AG04449 (cell line): Measurements from ENCODE around the gene FAM53C.

Experiments
- CTCF ChIA-PET: fragments of 350-600 bp; formaldehyde crosslinking; extraction: SDS; loops from one replicate; lab custom pipeline; 2021; ENCODE audit warnings: antibody characterized with exemption; lab: Yijun Ruan, JAX
- POLR2A ChIA-PET: fragments of 400-600, 350-600 bp; formaldehyde crosslinking; extraction: SDS; loops from one replicate; lab custom pipeline; 2020; ENCODE audit warnings: antibody characterized with exemption, inconsistent platforms; lab: Yijun Ruan, JAX
- DNase-seq: peaks from one replicate; pipeline ENCODE4 v3.0.0-alpha.2; 2010; ENCODE audit warnings: low read depth, low spot score
- H3K4me3 ChIP-seq: 2 replicates; pipeline ENCODE4 v1.5.1; 2011; ENCODE audit warnings: low read depth, mild to moderate bottlenecking, control low read depth, low read length
- CTCF ChIP-seq: IDR thresholded peaks from one replicate; pipeline ENCODE4 v1.5.1; 2011; ENCODE audit warnings: mild to moderate bottlenecking, moderate library complexity, low read length, control low read depth, inconsistent platforms; ENCODE audit not compliant: insufficient read depth; ENCODE audit errors: missing control alignments

Gene FAM53C

GRCh38 chr5:138370537-138370936 is 32.5 kb downstream of the FAM53C start:
- TF ChIP-seq CTCF = no peak
- ChIA-PET POLR2A (no interaction called here), CTCF (interaction anchor here (0.7 to 5.9 kb wide), 3 partner anchors 17 to 56 kb away, joined by 3 to 70 read pairs (median 3); partner anchors contain the start of gene KDM3B)
- H3K4me3 ChIP-seq = no peak overlapping the region
- DNase-seq = no peak

- ChIA-PET CTCF (interaction anchor here (5.9 kb wide), 1 partner anchor 18 kb away, joined by 70 read pairs; the partner anchor contains the start of gene KDM3B), POLR2A (no interaction called here)
- no peak overlapping the region for H3K4me3 ChIP-seq
- TF ChIP-seq CTCF = no peak
- DNase-seq = no peak
Measured at GRCh38 chr5:138371454-138371853, 33.4 kb downstream of the FAM53C start.

GRCh38 chr5:138372225-138372624 is 34.2 kb downstream of the FAM53C start:
- H3K4me3 ChIP-seq = no peak overlapping the region
- ChIA-PET POLR2A (no interaction called here), CTCF (interaction anchor here (5.9 kb wide), 1 partner anchor 19 kb away, joined by 70 read pairs; the partner anchor contains the start of gene KDM3B)
- DNase-seq = no peak
- no peak for TF ChIP-seq CTCF

- ChIA-PET CTCF (interaction anchor here (5.9 kb wide), 1 partner anchor 19 kb away, joined by 70 read pairs; the partner anchor contains the start of gene KDM3B), POLR2A (interaction anchor here (0.6 kb wide), 1 partner anchor 41 kb away, joined by 3 read pairs; no protein-coding TSS in a partner anchor)
- no peak overlapping the region for H3K4me3 ChIP-seq
- no peak for TF ChIP-seq CTCF
- DNase-seq = no peak
Measured at GRCh38 chr5:138372653-138373052, 34.6 kb downstream of the FAM53C start.

- POLR2A ChIA-PET = no interaction called here
- no peak for DNase-seq
- CTCF ChIA-PET = interaction anchor here (1.6 to 1.8 kb wide), 2 partner anchors 10 to 29 kb away, joined by 5 read pairs; no protein-coding TSS in a partner anchor
- TF ChIP-seq CTCF = no peak
- H3K4me3 ChIP-seq = no peak overlapping the region
Measured at GRCh38 chr5:138382347-138382746, 44.3 kb downstream of the FAM53C start.

GRCh38 chr5:138385660-138386059 is 47.6 kb downstream of the FAM53C start:
- no peak for DNase-seq
- ChIA-PET CTCF (interaction anchor here (1.3 to 2.0 kb wide), 5 partner anchors 14 to 162 kb away, joined by 3 to 4 read pairs (median 3); partner anchors contain the start of gene KDM3B), POLR2A (no interaction called here)
- H3K4me3 ChIP-seq = no peak overlapping the region
- no peak for TF ChIP-seq CTCF
